K562 (cell line): ENCODE results near the gene CHRNB1. TPM values are rescaled to one million over a fixed set of nuclear protein-coding genes. Genes with fewer than 3 reads are reported as not detected.

ENCODE experiments used
- ATAC-seq: fragments of 200-7000 bp; cut with Tn5 transposase; 3 replicates; pipeline ENCODE4 v1.9.1; 2020; ENCODE audit warnings: moderate library complexity
- BruUV-seq: library from RNA; stranded (reverse); fragments of 400-500 nt; replicated peaks from 2 replicates; lab custom pipeline; 2021; lab: Mats Ljungman, UMichigan
- CTCF ChIA-PET: fragments of 300-600 bp; formaldehyde crosslinking; extraction: SDS; loops from one replicate; lab custom pipeline; 2021; ENCODE audit warnings: low intra/inter-chr PET ratio; lab: Yijun Ruan, JAX
- POLR2A ChIA-PET: fragments of 300-600, 350-650 bp; sonication (Branson Sonifier 250); formaldehyde crosslinking; extraction: SDS; loops from one replicate; lab custom pipeline; 2021; ENCODE audit warnings: antibody characterized with exemption, inconsistent platforms; lab: Yijun Ruan, JAX
- DNase-seq, 4 experiments: peaks; one replicate each; pipeline versions ENCODE4 v3.0.0 to v3.0.0-alpha.2; 2011 to 2018; ENCODE audit warnings: low spot score in 3 of 4, mixed read lengths in 3 of 4; ENCODE audit errors: extremely low read depth in 1 of 4
- FAIRE-seq: peaks from 2 replicates; lab custom pipeline; 2011; peaks lifted over from hg19 to GRCh38; lab: Jason Lieb, UNC
- H2AFZ ChIP-seq: 2 replicates; pipeline ENCODE4 v1.6.0; 2011; ENCODE audit warnings: low read depth, low read length, control low read depth, inconsistent platforms
- H3K27ac ChIP-seq: fragments of 200-600 bp; 3 replicates; pipeline ENCODE4 v1.8.0; 2011; ENCODE audit warnings: low read depth, mild to moderate bottlenecking, control low read depth, inconsistent platforms, low read length, moderate library complexity, mixed read lengths; ENCODE audit errors: extremely low read depth
- H3K27me3 ChIP-seq, 2 experiments: fragments of 300-600 bp in 1 of 2; 2 replicates in 1 of 2; 3 replicates in 1 of 2; pipeline versions ENCODE4 v1.6.0 to v1.8.0; 2011; ENCODE audit warnings: inconsistent platforms in 2 of 2, low read length in 2 of 2, mild to moderate bottlenecking in 1 of 2, mixed read lengths in 1 of 2, moderate library complexity in 1 of 2; ENCODE audit not compliant: control insufficient read depth in 2 of 2, insufficient read depth in 2 of 2
- H3K36me3 ChIP-seq: fragments of 300-600 bp; 3 replicates; pipeline ENCODE4 v1.8.0; 2011; ENCODE audit warnings: mild to moderate bottlenecking, low read length, inconsistent platforms; ENCODE audit not compliant: control insufficient read depth, insufficient read depth
- H3K4me1 ChIP-seq, 2 experiments: fragments of 200-600 bp in 1 of 2; replicated peaks in 1 of 2; 2 replicates in 1 of 2; 3 replicates in 1 of 2; pipeline versions ENCODE4 v1.5.1 to v1.8.0; 2011; ENCODE audit warnings: inconsistent platforms in 2 of 2, low read length in 2 of 2, mild to moderate bottlenecking in 1 of 2, mixed read lengths in 1 of 2, moderate library complexity in 1 of 2; ENCODE audit not compliant: control insufficient read depth in 2 of 2, insufficient read depth in 2 of 2
- H3K4me2 ChIP-seq: 2 replicates; pipeline ENCODE4 v1.6.1; 2011; ENCODE audit warnings: low read length, control low read depth, inconsistent platforms, mixed read lengths; ENCODE audit not compliant: insufficient read depth
- H3K4me3 ChIP-seq: fragments of 200-600 bp; sonication (generic), shearing (Covaris generic); 2 replicates; pipeline ENCODE4 v1.5.1; 2016; ENCODE audit warnings: control low read depth, inconsistent platforms
- H3K79me2 ChIP-seq: fragments of 200-600 bp; 3 replicates; pipeline ENCODE4 v1.8.0; 2011; ENCODE audit warnings: low read length, inconsistent platforms; ENCODE audit not compliant: control insufficient read depth, insufficient read depth
- H3K9ac ChIP-seq, 2 experiments: 2 replicates each; pipeline versions ENCODE4 v1.6.0 to v1.6.1; 2011; ENCODE audit warnings: low read depth in 2 of 2, low read length in 2 of 2, control low read depth in 1 of 2, inconsistent platforms in 1 of 2, mild to moderate bottlenecking in 1 of 2, mixed read lengths in 1 of 2; ENCODE audit not compliant: insufficient read depth in 1 of 2
- H3K9me1 ChIP-seq: one replicate; pipeline ENCODE4 v1.6.0; 2011; ENCODE audit warnings: inconsistent platforms, mild to moderate bottlenecking, low read length, moderate library complexity; ENCODE audit not compliant: control insufficient read depth, insufficient read depth
- H3K9me3 ChIP-seq: replicated peaks from 2 replicates; pipeline ENCODE4 v1.5.1; 2011; ENCODE audit warnings: low read depth, low read length, inconsistent platforms; ENCODE audit not compliant: control insufficient read depth, insufficient read depth
- H4K20me1 ChIP-seq: replicated peaks from 2 replicates; pipeline ENCODE4 v1.6.1; 2011; ENCODE audit warnings: low read length, inconsistent platforms, mixed read lengths; ENCODE audit not compliant: control insufficient read depth, insufficient read depth
- MYBL2 ChIP-seq, 2 experiments: fragments of 450-650 bp in 1 of 2; sonication (generic) in 1 of 2; formaldehyde crosslinking in 1 of 2; IDR thresholded peaks; 2 replicates each; pipeline versions ENCODE4 v1.6.1 to v1.8.1; 2017 to 2022; ENCODE audit warnings: borderline replicate concordance in 1 of 2, inconsistent platforms in 1 of 2, low read depth in 1 of 2, mild to moderate bottlenecking in 1 of 2, missing genetic modification reagents in 1 of 2, moderate library complexity in 1 of 2
- NBN ChIP-seq: fragments of 450-650 bp; IDR thresholded peaks from 2 replicates; pipeline ENCODE4 v1.6.1; 2016; ENCODE audit warnings: low read depth, mild to moderate bottlenecking
- POLR2AphosphoS5 ChIP-seq: IDR thresholded peaks from 2 replicates; pipeline ENCODE4 v1.6.1; 2011; ENCODE audit warnings: mild to moderate bottlenecking, low read depth, low read length, moderate library complexity; ENCODE audit not compliant: control insufficient read depth, insufficient read depth
- WGBS: fragments of 100-300 bp; shearing (Covaris generic); methylation state at CpG from one replicate; pipeline ENCODE4 v1.1.6; 2016; ENCODE audit warnings: low coverage, mixed read lengths; ENCODE audit not compliant: insufficient coverage; ENCODE audit errors: missing lambda C conversion rate; 5-methylcytosine and 5-hydroxymethylcytosine counted together
- in situ Hi-C: fragments of 300-500 bp; cut with MboI; formaldehyde crosslinking; loops from 4 replicates; pipeline ENCODE4 v1.15.0; 2018; ENCODE audit warnings: inconsistent platforms, mixed read lengths
- intact Hi-C: fragments of 100-400 bp; cut with micrococcal nuclease; formaldehyde crosslinking; loops from 2 replicates; pipeline ENCODE4 v1.14.2; 2022
- polyA plus RNA-seq, 8 experiments: library from polyadenylated mRNA; depleted of rRNA in 4 of 8; stranded (reverse) in 5 of 8; unstranded in 3 of 8; fragments of >200 nt; fragmentation: Nextera tagmentation in 2 of 8; fragmentation: Illumina TruSeq in 1 of 8; extraction: Ambion mirVana in 2 of 8; extraction: Trizol in 1 of 8; gene quantifications; 2 replicates each; pipeline versions ENCODE4 v1.2.1 to v1.2.3, GENCODE V29; 2011 to 2014; ENCODE audit warnings: inconsistent platforms in 1 of 8, missing spikeins in 1 of 8
- total RNA-seq, 7 experiments: library from RNA; depleted of rRNA in 6 of 7; stranded (reverse); fragments of >200 nt in 6 of 7; fragmentation: Illumina TruSeq in 2 of 7; extraction: Trizol in 2 of 7; gene quantifications; 2 replicates each; pipeline versions ENCODE4 v1.2.1 to v1.2.3, GENCODE V29; 2011 to 2021; ENCODE audit warnings: low replicate concordance in 1 of 7
- TF ChIP-seq, protein P1 (sequence below): IDR thresholded peaks from 3 replicates; pipeline ENCODE4 v1.6.1; 2011; ENCODE audit warnings: borderline replicate concordance, mild to moderate bottlenecking; ENCODE audit not compliant: insufficient read length, insufficient read depth
- TF ChIP-seq, protein P2 (sequence below), 2 experiments: fragments of 450-650 bp in 1 of 2; sonication (generic) in 1 of 2; formaldehyde crosslinking in 1 of 2; IDR thresholded peaks in 1 of 2; conservative IDR thresholded peaks in 1 of 2; 2 replicates each; pipeline versions ENCODE4 v1.6.1 to v1.8.1; 2016 to 2023; ENCODE audit warnings: mild to moderate bottlenecking in 2 of 2, moderate library complexity in 2 of 2, inconsistent platforms in 1 of 2, missing genetic modification reagents in 1 of 2

The CHRNB1 gene
- total and polyA plus RNA-seq, 9 of the 15 experiments (the other 6 are each of a cell fraction or from before 2014, with no cell fraction given), result 4.7 to 12.3 (median 6.8) TPM

DNA sequence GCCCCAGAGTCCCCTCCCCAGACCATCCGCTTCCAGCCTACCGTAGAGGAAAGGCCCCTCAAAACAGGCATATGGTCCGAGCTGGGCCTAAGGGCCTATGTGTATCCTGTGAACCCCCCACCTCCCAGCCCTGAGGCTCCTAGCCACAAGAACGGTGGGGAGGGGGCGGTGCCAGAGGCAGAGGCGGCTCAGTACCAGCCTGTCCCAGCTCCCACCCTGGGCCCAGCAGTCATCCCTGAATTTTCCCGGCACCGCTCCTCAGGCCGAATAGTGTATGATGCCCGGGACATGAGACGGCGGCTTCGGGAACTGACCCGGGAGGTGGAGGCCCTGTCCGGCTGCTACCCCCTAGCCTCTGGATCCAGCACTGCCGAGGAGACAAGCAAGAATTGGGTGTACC is 23.7 kb upstream of the CHRNB1 start (continued):
- TF ChIP-seq, protein P1, sequence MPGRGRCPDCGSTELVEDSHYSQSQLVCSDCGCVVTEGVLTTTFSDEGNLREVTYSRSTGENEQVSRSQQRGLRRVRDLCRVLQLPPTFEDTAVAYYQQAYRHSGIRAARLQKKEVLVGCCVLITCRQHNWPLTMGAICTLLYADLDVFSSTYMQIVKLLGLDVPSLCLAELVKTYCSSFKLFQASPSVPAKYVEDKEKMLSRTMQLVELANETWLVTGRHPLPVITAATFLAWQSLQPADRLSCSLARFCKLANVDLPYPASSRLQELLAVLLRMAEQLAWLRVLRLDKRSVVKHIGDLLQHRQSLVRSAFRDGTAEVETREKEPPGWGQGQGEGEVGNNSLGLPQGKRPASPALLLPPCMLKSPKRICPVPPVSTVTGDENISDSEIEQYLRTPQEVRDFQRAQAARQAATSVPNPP, result no peak

DNA sequence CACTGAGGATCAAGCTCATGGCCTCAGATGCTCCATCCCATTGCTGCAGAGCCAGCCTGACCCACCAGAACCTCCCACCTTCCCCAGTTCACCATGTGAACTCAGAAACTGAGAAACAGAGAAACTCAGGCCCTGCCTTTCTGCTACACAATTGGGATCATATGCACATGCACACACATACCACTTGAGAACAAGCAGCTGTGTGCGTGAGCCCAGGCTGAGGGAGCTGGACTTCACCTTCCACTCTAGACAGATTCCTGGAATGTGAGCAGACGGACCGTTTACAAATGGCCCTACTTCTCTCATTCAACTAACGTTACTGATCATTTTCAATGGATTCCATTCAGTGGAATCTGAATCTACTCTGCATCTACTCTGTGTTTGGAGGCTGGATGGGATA is 21.2 kb upstream of the CHRNB1 start:
- no peak overlapping the region for H3K27ac ChIP-seq
- H3K4me1 ChIP-seq, result peaks cover 0 to 18% of the 10 kb centered on the region in 2 experiments; a peak in 2 of 5 replicates
- no peaks in the 10 kb centered on the region for H4K20me1 ChIP-seq
- BruUV-seq, result no TSS peak
- no peak overlapping the region for H3K4me3 ChIP-seq
- in situ Hi-C loops, result no loop called here
- no peak overlapping the region; a peak in 1 of 4 replicates for H3K9ac ChIP-seq
- CTCF ChIA-PET, result no interaction called here
- 34% methylated on average over 4 of the region's 4 CpGs for WGBS
- no peak overlapping the region for H3K4me2 ChIP-seq
- no peaks in the 10 kb centered on the region for H3K9me1 ChIP-seq
- H3K79me2 ChIP-seq, result no peaks in the 10 kb centered on the region
- H3K36me3 ChIP-seq, result no peaks in the 10 kb centered on the region
- H3K9me3 ChIP-seq, result no peaks in the 10 kb centered on the region
- no peak overlapping the region for H2AFZ ChIP-seq
- TF ChIP-seq, protein P2, sequence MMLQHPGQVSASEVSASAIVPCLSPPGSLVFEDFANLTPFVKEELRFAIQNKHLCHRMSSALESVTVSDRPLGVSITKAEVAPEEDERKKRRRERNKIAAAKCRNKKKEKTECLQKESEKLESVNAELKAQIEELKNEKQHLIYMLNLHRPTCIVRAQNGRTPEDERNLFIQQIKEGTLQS (IDR thresholded peaks at IDR 0.05), result no peak
- TF ChIP-seq, protein P2 (CRISPR knock-in tag; conservative IDR thresholded peaks at IDR 0.05), result no peak
- TF ChIP-seq NBN (no peak), POLR2AphosphoS5 (no peak), MYBL2 (IDR thresholded peaks at IDR 0.05; ENCODE audit: low read depth) (no peak), MYBL2 (CRISPR knock-in tag; IDR thresholded peaks at IDR 0.05; ENCODE audit: borderline replicate concordance) (no peak)
- intact Hi-C loops, result no loop called here
- ATAC-seq (no peak), FAIRE-seq (peak; percentile 44), DNase-seq (no peak)
- H3K27me3 ChIP-seq, result no peaks in the 10 kb centered on the region
- POLR2A ChIA-PET, result interaction anchor here (0.5 to 0.8 kb wide), 2 partner anchors 16 to 402 kb away, joined by 3 to 4 read pairs; partner anchors contain the start of gene NLGN2
